Stimulated activated CD4-positive, alpha-beta T cell treated with anti-CD3 and anti-CD28 coated beads, Interleukin-4, amount 100 ng/mL, for 1 hour (primary cell): ENCODE measurements around the gene TBR1.

Source experiments
- DNase-seq: peaks from one replicate; pipeline ENCODE4 v3.0.0-alpha.2; 2020

The TBR1 gene

DNA sequence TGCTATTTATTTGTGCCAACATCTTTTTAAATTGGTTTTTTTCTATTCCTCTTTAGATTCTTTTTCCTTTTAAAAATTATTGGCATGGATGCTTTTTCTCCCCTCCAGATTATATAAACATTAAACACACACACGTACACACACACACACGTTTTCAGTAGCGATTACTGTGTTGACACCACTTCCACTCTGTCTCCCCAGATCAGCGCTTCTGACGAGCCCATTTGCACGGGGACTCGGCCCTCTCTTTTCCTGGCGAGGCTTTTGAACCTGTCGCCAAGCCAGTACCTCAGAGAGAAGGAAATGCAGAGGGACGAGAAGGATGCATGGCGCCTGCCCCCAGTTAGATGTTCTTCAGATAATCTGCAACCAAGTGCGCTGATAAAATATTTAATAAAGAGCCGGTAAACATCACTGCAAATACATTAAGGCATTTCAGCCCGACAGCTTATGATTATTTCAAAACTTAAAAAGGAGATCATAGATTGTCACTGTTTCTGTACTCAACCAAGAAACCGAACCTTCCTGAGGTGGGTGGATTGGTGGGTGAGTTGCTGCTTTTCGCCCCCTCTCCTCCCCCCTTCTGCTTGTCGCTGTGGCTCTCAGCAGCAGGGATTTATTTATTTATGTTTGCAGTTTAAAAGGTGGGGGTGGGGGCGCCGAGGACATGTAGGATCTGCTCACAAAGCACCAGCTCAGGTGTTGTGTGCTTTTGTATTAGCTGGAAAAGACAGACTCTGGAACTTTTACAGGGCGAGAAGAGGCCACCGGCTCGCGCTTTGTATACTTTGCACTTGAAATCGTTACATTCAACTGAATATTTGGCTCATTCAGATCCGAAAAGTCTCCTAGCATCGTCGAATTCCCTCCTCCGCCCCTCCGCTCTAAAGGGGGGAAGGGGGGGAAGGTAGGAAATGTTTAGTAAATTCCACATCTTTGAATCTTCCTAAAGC, 787 bp upstream of the TBR1 start:
- no peak for DNase-seq

DNA sequence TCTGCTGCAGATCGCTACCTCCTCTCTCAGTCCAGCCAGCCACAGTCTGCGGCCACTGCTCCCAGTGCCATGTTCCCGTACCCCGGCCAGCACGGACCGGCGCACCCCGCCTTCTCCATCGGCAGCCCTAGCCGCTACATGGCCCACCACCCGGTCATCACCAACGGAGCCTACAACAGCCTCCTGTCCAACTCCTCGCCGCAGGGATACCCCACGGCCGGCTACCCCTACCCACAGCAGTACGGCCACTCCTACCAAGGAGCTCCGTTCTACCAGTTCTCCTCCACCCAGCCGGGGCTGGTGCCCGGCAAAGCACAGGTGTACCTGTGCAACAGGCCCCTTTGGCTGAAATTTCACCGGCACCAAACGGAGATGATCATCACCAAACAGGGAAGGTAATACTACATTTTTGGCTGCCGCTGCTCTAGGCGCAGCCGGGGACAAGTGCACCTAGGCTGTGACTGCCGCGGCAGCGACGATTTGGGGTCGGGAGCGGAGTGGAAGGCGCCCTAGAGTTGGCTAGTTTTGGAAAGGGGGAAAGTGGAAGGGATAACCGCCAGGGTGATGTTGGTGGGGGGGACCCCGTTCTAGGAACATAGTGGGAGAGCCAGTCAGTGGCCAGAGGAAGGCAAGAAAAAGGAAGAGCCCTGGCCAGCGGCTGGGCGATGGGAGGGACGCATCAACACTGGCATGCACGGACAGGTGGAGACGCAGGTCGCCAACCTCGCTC, 776 bp downstream of the TBR1 start:
- DNase-seq: peak; percentile 14

DNA sequence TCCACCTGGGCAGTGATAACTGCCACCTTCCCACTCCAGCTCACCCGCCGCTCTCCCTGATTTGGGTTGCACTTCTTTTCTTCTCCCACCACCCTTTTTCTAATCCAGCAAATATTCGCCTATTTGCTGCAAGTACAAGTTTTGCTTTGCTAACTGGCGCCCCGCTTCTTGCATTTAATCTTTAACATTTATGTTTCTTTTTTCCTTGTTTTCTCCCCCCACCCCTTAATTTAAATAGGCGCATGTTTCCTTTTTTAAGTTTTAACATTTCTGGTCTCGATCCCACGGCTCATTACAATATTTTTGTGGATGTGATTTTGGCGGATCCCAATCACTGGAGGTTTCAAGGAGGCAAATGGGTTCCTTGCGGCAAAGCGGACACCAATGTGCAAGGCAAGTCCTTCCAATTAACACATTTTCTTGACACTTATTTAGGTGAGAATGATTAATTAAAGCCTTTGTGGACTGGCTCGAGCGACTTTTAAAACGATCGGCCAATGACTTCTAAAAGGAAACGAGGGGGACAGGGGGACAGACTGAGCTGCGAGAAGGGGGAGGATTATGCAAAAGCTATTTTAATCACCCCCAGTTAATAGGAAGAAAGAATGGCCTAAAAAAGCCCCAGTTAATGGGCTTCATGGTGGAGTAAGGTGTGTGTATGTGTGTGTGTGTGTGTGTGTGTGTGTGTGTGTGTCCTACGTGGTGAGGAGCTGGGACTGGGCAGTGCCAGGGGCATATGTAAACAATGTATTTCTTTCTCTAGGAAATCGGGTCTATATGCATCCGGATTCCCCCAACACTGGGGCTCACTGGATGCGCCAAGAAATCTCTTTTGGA, 1.6 kb downstream of the TBR1 start:
- no peak for DNase-seq

DNA sequence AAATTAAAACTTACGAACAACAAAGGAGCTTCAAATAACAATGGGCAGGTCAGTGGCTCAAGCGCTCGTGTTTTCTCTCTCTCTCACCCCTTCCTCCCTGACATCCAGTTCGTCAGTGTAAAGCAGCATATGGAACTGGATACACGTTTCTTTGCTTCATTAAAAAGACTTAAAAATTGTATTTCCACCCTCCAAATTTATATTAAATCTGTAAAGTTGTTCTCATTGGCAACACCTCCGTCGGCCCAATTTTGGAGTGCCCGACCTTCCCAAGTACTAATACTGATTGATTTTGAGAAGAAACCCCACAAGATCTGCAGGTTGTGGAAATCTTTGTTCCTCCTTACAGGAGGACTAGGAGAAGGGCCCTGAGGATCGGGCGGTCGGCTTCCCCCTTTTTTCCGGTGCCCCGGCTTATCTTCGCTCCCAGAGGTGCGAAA, 2.2 kb downstream of the TBR1 start:
- DNase-seq: no peak

DNA sequence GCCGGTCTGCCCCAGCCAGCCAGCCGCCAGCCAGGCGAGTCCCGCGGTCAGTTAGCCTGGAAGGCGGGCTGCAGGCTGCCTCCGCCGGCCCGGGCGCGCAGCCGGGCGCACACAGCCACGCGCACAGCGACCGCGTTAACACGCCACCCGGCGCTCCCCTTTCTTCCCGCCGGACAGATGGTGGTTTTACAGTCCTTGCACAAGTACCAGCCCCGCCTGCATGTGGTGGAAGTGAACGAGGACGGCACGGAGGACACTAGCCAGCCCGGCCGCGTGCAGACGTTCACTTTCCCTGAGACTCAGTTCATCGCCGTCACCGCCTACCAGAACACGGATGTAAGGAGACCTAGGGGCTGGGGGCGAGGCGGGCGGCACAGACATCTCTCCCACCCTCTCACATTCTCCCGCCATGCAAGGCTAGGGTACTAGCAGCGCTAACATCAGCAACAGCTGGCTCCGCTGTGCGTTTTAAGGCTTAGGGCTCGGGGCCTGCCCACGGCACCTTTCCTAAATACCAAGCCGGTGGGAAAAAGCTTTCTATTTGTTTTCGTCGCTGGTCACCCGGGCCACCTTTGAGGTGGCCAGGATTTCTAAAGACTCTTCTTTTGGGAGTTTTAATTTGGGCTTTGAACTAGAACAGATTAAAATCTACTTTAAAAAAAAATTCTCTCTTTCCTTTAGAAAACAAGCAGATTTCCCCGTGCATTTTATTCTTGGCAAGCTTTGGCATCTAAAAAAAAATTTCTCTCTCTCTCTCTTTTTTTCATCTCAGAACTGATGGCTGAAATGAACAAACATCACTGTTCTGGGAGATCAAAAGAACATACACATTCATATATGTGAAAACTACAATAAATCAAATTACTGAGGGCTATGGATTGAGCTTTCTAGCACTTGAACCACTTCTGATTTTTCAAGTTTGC, 2.9 kb downstream of the TBR1 start:
- DNase-seq: no peak

DNA sequence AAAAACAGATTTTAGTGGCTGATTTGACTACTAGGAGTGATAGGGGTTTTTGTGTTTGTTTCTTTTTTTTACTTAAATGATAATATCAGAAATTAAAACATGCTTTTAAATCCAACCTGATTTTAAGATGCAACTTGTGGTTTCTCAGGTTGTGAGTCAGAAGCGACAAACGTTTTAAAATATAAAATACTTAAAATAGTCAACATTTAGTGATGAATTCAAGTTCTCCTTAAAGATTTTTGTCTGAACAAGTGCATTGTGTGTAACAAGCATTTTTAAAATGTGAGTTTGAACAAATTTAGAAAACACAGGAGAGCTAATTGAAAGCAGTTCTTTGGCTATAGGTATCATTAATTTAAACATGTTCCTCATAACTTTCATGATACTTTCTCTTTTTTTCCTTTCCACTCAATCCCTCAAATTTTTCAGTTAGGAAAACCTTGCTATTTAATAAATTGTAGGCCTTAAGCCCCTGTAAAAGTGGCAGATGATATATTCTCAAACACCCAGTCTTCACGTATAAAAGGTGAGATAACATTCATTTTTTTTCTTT, 3.6 kb downstream of the TBR1 start:
- DNase-seq: no peak

DNA sequence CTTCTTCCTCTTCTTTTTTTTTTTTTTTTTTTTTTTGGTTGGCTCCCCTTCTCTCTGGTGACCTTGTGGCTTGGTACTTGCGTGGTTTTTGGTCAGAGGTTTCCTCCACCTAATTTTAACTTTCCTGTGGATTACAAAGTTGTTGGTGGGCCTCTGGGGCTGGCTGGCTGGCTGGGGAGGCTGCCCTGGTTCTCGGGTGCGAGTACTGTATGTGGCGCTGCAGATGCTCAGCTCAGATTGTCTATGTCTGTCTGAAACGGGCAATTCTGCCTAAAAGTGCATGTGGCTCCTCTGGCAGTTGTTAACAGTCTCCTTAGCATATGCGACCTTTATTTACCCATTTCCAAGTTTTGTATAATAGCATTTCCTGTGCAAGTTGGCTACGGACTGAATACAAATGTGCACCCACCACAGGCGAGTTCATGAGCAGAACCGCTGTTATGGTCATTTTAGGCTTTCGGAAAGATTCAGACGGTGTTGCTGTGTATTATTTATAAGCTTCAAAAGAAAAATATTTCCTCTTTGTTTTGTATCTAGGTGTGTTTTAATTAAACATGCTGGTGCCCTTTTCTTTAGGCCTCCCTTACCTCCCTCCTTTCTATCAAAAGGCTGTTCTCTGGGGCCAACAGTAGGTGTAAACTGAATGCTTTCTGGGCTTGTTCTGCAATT, 4.4 kb downstream of the TBR1 start:
- no peak for DNase-seq

DNA sequence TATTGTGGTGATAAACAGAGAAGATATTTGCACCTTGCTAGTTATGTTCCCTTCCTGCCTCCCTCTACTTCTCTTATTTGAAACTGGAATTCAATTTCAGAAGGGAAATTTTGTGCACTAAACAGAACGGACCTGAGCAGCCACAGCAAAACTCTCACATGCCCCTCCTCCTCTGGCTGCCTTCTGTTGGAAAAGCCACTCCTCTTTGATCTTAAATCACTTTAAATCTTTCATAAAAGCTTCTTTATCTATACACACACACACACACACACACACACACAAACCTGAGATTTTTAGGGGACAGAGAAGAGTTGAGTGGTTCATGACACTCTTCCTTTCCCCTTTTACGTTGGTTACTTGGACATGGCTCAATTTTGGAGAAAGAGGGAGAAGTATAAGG, 5.6 kb downstream of the TBR1 start:
- no peak for DNase-seq

DNA sequence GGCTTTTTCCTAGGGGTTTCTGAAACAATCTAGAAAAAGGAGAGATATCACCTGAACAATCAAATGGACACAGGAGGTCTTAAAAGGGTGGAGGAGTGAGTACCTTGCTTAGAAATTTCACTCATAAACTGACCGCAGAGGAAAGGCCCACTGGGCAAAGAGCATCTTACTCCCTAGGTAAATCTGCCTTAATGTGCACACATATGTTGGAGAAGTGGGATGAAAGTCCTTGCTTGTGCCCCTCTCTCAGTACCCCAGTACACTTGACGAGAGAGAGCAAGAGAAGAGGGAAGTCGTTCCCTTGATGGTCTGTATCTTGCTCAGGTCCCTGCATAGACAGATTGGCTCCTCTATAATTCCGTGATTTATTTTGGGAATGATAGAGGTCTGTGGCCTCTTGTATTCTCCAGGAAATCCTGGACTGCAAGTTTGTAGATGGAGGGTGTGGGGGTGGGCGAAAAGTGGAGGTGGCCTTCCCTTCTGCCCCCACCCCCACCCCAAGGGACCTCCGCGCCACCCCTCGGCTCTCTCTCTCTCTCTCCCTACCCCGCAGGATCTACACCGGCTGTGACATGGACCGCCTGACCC, 6.8 kb downstream of the TBR1 start:
- DNase-seq: no peak

DNA sequence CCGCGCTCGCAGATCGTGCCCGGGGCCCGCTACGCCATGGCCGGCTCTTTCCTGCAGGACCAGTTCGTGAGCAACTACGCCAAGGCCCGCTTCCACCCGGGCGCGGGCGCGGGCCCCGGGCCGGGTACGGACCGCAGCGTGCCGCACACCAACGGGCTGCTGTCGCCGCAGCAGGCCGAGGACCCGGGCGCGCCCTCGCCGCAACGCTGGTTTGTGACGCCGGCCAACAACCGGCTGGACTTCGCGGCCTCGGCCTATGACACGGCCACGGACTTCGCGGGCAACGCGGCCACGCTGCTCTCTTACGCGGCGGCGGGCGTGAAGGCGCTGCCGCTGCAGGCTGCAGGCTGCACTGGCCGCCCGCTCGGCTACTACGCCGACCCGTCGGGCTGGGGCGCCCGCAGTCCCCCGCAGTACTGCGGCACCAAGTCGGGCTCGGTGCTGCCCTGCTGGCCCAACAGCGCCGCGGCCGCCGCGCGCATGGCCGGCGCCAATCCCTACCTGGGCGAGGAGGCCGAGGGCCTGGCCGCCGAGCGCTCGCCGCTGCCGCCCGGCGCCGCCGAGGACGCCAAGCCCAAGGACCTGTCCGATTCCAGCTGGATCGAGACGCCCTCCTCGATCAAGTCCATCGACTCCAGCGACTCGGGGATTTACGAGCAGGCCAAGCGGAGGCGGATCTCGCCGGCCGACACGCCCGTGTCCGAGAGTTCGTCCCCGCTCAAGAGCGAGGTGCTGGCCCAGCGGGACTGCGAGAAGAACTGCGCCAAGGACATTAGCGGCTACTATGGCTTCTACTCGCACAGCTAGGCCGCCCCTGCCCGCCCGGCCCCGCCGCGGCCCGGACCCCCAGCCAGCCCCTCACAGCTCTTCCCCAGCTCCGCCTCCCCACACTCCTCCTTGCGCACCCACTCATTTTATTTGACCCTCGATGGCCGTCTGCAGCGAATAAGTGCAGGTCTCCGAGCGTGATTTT, 7.6 kb downstream of the TBR1 start:
- no peak for DNase-seq

DNA sequence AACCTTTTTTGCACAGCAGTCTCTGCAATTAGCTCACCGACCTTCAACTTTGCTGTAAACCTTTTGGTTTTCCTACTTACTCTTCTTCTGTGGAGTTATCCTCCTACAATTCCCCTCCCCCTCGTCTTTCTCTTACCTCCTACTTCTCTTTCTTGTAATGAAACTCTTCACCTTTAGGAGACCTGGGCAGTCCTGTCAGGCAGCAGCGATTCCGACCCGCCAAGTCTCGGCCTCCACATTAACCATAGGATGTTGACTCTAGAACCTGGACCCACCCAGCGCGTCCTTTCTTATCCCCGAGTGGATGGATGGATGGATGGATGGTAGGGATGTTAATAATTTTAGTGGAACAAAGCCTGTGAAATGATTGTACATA, 8.3 kb downstream of the TBR1 start:
- no peak for DNase-seq

DNA sequence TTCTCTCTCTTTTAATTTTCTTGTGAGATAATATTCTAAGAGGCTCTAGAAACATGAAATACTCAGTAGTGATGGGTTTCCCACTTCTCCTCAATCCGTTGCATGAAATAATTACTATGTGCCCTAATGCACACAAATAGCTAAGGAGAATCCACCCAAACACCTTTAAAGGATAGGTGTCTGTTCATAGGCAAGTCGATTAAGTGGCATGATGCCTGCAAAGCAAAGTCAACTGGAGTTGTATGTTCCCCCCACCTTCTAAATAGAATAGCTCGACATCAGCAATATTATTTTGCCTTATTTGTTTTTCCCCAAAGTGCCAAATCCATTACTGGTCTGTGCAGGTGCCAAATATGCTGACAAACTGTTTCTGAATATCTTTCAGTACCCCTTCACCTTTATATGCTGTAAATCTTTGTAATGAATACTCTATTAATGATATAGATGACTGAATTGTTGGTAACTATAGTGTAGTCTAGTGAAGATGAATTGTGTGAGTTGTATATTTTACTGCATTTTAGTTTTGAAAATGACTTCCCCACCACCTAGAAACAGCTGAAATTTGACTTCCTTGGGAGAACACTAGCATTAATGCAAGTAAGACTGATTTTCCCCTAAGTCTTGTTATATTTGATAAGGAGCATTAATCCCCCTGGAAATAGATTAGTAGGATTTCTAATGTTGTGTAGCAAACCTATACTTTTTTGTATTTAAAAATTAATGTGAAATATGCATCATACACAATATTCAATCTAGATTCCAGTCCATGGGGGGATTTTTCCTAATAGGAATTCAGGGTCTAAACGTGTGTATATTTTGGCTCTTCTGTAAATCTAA, 9.0 kb downstream of the TBR1 start:
- no peak for DNase-seq

DNA sequence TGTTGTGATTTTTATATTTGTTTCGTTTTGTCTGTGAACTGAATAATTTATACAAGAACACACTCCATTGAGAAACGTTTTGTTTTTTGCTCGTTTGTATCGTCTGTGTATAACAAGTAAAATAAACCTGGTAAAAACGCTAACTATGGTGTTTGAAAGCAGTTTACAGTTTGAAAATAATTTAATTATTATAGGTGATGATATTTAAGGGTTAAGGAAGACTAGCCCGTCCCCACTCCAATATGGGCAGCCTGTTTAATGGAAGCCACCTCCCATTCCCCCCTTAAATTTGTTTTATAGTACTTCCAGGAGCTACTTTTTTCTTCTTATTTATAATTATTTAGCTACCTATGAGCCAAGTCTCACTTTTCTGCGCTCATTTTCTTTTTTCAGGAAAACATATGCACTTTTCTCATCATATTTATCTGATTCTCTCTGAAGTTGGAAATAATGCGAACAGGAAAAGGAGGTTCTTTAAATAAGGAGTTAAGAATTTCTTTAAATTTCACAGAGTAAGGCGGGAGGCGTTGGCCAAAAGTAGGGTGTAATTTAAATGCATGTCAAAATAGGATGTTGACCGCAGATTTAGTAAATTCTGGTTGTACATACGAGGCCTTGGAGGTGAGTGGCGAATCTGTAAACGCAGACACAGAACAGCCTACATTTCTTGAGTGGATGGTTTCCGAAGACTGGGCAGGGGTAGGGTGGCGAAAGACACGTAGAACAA, 9.8 kb downstream of the TBR1 start:
- no peak for DNase-seq

DNA sequence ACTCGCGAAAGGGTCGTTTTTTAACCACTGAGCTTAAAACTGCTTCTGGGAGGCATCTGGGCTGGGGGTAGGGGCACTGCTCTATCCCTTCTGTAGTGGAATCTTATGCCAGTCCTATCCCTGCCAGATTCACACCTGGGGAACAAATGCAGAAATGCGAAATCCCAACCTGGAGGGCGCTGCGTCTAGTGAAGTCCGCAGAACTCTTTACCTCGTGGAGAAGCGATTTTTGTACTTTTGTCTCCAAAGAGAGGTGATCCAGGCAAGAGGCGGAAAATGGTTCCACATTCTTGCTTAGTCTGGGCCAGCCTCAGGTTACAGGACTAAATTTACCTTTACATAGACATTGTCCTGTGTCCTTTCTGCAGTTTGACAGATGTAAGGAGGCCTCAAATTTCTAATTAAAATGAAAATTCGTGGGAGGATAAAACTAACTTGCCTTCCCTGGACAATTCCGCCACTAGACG, 10.4 kb downstream of the TBR1 start:
- no peak for DNase-seq

DNA sequence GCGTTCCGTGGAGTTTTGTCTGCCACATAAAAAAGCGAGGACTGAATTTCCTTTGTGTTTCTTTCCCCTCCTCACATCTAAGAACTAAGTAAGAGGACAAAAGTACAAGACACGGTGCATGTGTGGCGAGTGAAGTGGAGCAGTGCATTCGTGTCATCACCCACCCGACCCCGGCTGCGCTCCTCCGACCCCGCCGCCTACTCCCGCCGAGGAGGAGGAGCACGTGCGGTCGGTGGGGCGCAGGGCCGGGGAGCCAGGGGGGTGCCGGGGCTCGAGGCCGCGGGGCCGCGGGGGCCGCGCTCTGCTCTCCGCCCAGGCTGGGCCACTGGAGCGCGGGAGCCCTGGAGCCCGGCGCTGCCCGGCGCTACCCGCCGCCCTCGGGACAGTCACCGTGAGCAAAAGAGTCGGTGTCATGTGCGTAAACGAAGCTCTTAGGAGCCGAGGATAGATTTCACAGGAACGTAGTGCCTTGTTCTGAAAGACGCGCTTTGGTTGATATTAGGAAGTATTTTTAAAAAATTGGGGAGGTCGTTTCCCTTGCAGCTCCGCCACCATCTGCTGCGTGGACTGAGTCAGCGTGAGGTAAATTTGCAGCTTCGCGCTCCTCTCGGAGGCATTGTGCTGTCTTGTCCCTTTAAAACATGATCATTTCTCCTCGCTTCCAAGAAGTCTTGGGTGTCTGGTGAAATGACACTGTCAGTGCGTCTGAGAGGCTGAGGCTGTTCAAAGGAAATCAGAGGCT, 11.0 kb downstream of the TBR1 start:
- no peak for DNase-seq

DNA sequence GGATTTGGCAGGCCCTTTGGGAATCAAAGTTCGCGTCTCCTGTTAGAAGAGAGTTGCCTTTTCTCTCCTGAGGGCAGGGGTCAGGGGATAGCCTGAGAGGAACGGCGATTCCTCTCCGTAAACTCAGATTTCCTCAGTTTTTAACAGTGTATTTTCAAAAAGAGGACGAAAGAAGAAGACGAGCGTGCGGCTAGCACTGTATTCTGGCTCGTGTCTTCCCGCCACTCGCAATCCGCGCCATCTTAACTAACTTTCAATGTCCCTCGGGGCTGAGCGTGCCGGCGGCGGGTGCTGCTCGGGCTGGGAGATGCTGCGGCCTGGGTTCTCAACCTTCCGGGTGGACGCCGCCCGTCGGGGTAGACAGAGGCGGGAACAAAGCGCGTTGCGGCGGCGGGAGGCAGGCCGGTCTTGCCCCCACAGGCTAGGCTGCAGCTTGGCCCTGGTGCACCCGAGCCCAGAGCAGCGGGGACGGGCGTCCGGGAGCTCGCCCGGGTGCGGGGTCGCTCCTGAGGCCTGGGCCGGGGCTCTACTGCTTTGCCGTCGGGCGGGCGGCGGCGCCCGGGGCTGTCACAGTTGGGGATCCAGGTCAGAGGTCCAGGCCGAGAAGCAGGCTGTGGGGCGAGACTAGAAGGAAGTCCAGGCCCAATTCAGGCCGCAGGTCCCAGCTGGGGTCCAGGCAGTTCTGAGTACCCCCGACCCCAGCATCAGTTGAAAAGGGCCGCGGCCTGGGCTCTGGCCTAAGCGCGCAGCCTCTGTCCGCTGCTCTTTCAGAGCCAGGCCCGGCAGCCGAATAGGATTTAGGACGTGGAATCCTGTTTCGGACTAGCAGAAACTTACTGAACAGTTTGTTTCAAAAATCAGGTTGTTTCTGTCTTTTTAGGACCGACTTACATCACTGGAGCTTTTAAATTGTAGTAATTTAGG, 11.8 kb downstream of the TBR1 start:
- DNase-seq: no peak
